ENCODE measurements around the gene PDCL3.

PDCL3 gene

GRCh38 chr2:100611079-100612029, 48.6 kb downstream of the PDCL3 start:
- DNase-seq (ENCODE audit: low read depth in 2 of 2): no peak

GRCh38 chr2:100612388-100613000, 49.7 kb downstream of the PDCL3 start:
- no peak for DNase-seq (ENCODE audit: low read depth in 2 of 2)

- DNase-seq (ENCODE audit: low read depth in 2 of 2): no peak
Observed at GRCh38 chr2:100613719-100614118, 50.9 kb downstream of the PDCL3 start.

GRCh38 chr2:100614455-100615000, 51.7 kb downstream of the PDCL3 start:
- DNase-seq (ENCODE audit: low read depth in 2 of 2): no peak

GRCh38 chr2:100615471-100615870, 52.7 kb downstream of the PDCL3 start:
- DNase-seq (ENCODE audit: low read depth in 2 of 2): no peak

- no peak for DNase-seq (ENCODE audit: low read depth in 2 of 2)
Observed at GRCh38 chr2:100615886-100616285, 53.1 kb downstream of the PDCL3 start.

GRCh38 chr2:100616841-100617390, 54.1 kb downstream of the PDCL3 start:
- DNase-seq (ENCODE audit: low read depth in 2 of 2): no peak

GRCh38 chr2:100619951-100620350, 57.2 kb downstream of the PDCL3 start:
- no peak for DNase-seq (ENCODE audit: low read depth in 2 of 2)

GRCh38 chr2:100620481-100620880, 57.7 kb downstream of the PDCL3 start:
- DNase-seq (ENCODE audit: low read depth in 2 of 2): no peak

- no peak for DNase-seq (ENCODE audit: low read depth in 2 of 2)
Observed at GRCh38 chr2:100621371-100621951, 58.7 kb downstream of the PDCL3 start.

- DNase-seq (ENCODE audit: low read depth in 2 of 2): no peak
Observed at GRCh38 chr2:100623033-100623715, 60.4 kb downstream of the PDCL3 start.

- no peak for DNase-seq (ENCODE audit: low read depth in 2 of 2)
Observed at GRCh38 chr2:100623930-100624329, 61.1 kb downstream of the PDCL3 start.

- DNase-seq (ENCODE audit: low read depth in 2 of 2): no peak
Observed at GRCh38 chr2:100624536-100624935, 61.7 kb downstream of the PDCL3 start.

- DNase-seq (ENCODE audit: low read depth in 2 of 2): no peak
Observed at GRCh38 chr2:100625717-100626116, 62.9 kb downstream of the PDCL3 start.
